ENCODE results near the gene MYBPC1.

The MYBPC1 gene

GRCh38 chr12:101642115-101643067 is 47.6 kb downstream of the MYBPC1 start:
- no peak overlapping the region for H3K27ac ChIP-seq
- TF ChIP-seq, protein P1, sequence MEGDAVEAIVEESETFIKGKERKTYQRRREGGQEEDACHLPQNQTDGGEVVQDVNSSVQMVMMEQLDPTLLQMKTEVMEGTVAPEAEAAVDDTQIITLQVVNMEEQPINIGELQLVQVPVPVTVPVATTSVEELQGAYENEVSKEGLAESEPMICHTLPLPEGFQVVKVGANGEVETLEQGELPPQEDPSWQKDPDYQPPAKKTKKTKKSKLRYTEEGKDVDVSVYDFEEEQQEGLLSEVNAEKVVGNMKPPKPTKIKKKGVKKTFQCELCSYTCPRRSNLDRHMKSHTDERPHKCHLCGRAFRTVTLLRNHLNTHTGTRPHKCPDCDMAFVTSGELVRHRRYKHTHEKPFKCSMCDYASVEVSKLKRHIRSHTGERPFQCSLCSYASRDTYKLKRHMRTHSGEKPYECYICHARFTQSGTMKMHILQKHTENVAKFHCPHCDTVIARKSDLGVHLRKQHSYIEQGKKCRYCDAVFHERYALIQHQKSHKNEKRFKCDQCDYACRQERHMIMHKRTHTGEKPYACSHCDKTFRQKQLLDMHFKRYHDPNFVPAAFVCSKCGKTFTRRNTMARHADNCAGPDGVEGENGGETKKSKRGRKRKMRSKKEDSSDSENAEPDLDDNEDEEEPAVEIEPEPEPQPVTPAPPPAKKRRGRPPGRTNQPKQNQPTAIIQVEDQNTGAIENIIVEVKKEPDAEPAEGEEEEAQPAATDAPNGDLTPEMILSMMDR (conservative IDR thresholded peaks at IDR 0.05) = no peak

DNA sequence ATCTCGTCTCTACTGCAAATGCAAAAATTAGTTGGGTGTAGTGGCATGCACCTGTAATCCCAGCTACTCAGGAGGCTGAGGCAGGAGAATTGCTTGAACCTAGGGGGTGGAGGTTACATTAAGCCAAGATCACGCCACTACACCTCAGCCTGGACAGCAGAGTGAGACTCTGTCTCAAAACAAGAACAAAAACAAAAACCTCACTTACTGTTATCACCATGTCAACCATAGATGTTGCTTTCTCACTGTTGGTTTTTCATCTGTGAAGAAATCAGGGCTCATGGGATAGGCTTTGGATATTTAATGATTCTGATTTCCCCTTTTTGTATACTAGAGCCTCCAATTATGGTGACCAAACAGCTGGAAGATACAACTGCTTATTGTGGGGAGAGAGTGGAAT is 52.9 kb downstream of the MYBPC1 start:
- TF ChIP-seq, protein P1 (conservative IDR thresholded peaks at IDR 0.05) = no peak
- H3K27ac ChIP-seq = no peak overlapping the region

- TF ChIP-seq, protein P1 (conservative IDR thresholded peaks at IDR 0.05) = no peak
Observed at GRCh38 chr12:101648195-101648594, 53.4 kb downstream of the MYBPC1 start.

DNA sequence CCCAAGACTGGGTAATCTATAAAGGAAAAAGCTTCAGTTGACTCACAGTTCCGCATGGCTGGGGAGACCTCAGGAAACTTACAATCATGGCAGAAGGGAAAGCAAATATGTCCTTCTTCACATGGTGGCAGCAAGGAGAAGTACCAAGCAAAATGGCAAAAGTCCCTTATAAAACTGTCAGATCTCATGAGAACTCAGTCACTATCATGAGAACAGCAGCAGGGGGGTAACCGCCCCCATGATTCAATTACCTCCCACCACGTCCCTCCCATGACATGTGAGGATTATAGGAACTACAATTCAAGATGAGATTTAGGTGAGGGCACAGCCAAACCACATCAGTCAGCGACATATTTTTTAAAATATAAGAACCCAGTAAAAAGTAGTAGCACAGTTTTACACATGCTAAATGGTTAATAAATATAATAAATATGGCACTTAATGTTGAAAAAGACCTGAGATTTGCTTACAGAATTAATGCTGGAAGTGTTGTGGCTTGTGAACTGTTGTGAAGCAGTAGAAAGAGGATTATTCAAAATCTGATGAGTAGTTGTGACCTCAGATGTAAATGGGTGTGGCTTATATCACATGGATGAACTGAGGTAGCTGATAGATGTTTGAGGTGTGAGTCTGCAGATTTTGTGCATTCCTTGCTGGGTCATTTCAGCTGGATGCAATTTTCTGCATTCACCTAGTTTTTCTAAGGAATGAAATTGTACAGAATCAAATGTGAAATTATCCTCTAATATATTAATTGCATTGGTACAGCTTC is 55.8 kb downstream of the MYBPC1 start:
- H3K27ac ChIP-seq = no peak overlapping the region
- TF ChIP-seq, protein P1 (conservative IDR thresholded peaks at IDR 0.05) = no peak

More at GRCh38 chr12:101648195-101648594, 53.4 kb downstream of the MYBPC1 start:
- no peak overlapping the region for H3K27ac ChIP-seq

- TF ChIP-seq, protein P1 (conservative IDR thresholded peaks at IDR 0.05) = no peak
Observed at GRCh38 chr12:101653030-101653429, 58.3 kb downstream of the MYBPC1 start.

DNA sequence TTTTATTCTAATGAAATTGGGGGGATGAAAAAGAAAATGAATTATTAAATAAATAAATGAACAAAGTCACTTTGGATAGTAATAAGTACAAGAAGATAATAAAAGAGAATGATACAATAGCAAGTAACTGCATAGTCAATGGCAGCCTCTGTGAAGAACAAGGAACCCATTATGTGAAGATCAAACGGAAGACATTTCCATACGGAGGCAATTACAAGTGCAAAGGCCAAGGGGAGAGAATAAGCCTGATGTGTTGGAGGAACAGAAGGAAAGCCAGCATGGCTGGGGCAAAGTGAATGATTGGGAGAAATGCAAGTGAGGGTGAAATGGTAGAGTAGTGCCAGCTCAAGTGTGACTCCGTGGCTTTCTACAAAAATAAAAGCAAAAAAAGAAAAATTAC is 58.7 kb downstream of the MYBPC1 start:
- TF ChIP-seq, protein P1 (conservative IDR thresholded peaks at IDR 0.05) = no peak
- no peak overlapping the region; the same call in 1 of the 2 replicates for H3K27ac ChIP-seq

More at GRCh38 chr12:101653030-101653429, 58.3 kb downstream of the MYBPC1 start:
- peak overlapping the region; percentile 33 for H3K27ac ChIP-seq

DNA sequence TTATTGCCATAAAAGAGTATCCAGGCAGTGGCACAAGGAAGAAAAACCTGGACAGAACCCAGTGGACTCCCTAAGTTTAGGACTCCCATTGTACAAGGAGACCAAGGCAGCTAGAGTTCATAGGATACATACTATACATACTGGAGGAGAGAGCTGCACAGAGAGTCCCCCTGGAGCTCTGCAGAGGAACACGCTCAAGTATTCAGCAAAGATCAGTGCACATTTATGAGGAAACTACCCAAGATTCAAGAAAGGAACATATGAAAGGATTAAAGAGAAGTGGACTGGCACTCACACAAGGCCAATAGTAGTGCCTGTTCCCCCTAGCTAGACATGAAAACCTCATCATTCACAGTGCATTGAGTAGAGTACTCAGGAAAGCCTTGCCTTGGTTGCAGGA is 59.7 kb downstream of the MYBPC1 start:
- TF ChIP-seq, protein P1 (conservative IDR thresholded peaks at IDR 0.05) = no peak
- H3K27ac ChIP-seq = no peak overlapping the region
